HEK293 (cell line): ENCODE results near the gene STUB1.

ENCODE experiments used
- CTCF ChIP-seq: fragments of 450-650 bp; formaldehyde crosslinking; IDR thresholded peaks from 2 replicates; pipeline ENCODE4 v1.5.1; 2016; ENCODE audit warnings: missing biosample characterization, missing genetic modification characterization
- ELK4 ChIP-seq: IDR thresholded peaks from 2 replicates; pipeline ENCODE4 v1.6.1; 2011; ENCODE audit warnings: mild to moderate bottlenecking, low read depth, low read length, borderline replicate concordance
- HIC1 ChIP-seq: fragments of 450-650 bp; formaldehyde crosslinking; IDR thresholded peaks from 2 replicates; pipeline ENCODE4 v1.5.1; 2016; ENCODE audit warnings: missing biosample characterization, missing genetic modification characterization
- HOXA7 ChIP-seq: sonication (generic); formaldehyde crosslinking; IDR thresholded peaks from 2 replicates; pipeline ENCODE4 v1.8.1; 2022; ENCODE audit warnings: missing genetic modification reagents, borderline replicate concordance
- HOXD13 ChIP-seq: sonication (generic); formaldehyde crosslinking; IDR thresholded peaks from 2 replicates; pipeline ENCODE4 v1.8.0; 2022; ENCODE audit warnings: missing genetic modification reagents, borderline replicate concordance
- INSM2 ChIP-seq: fragments of 450-650 bp; formaldehyde crosslinking; IDR thresholded peaks from 2 replicates; pipeline ENCODE4 v1.5.1; 2016; ENCODE audit warnings: missing biosample characterization, missing genetic modification characterization
- KLF16 ChIP-seq: fragments of 450-650 bp; formaldehyde crosslinking; IDR thresholded peaks from 2 replicates; pipeline ENCODE4 v1.5.1; 2017; ENCODE audit warnings: missing biosample characterization, missing genetic modification characterization
- SETDB1 ChIP-seq: IDR thresholded peaks from one replicate; pipeline ENCODE4 v1.6.1; 2017; ENCODE audit warnings: mild to moderate bottlenecking, low read length, moderate library complexity, mixed read lengths; ENCODE audit not compliant: insufficient read length
- TRIM28 ChIP-seq: IDR thresholded peaks from 2 replicates; pipeline ENCODE4 v1.6.1; 2011; ENCODE audit warnings: low read length, control low read depth, borderline replicate concordance
- YY1 ChIP-seq: fragments of 450-650 bp; formaldehyde crosslinking; IDR thresholded peaks from 2 replicates; pipeline ENCODE4 v1.5.1; 2018; ENCODE audit warnings: missing biosample characterization, missing genetic modification characterization
- YY2 ChIP-seq: fragments of 450-650 bp; formaldehyde crosslinking; IDR thresholded peaks from 2 replicates; pipeline ENCODE4 v1.5.1; 2016; ENCODE audit warnings: missing biosample characterization, missing genetic modification characterization
- ZBTB17 ChIP-seq: fragments of 450-650 bp; formaldehyde crosslinking; IDR thresholded peaks from 2 replicates; pipeline ENCODE4 v1.5.1; 2016; ENCODE audit warnings: missing biosample characterization, missing genetic modification characterization
- ZBTB7A ChIP-seq: fragments of 450-650 bp; formaldehyde crosslinking; IDR thresholded peaks from 2 replicates; pipeline ENCODE4 v1.5.1; 2016; ENCODE audit warnings: low read depth, missing biosample characterization, missing genetic modification characterization
- ZFHX2 ChIP-seq: fragments of 450-650 bp; formaldehyde crosslinking; conservative IDR thresholded peaks from 2 replicates; pipeline ENCODE4 v1.5.1; 2016; ENCODE audit warnings: missing biosample characterization, missing genetic modification characterization
- ZFP41 ChIP-seq: fragments of 450-650 bp; formaldehyde crosslinking; IDR thresholded peaks from 2 replicates; pipeline ENCODE4 v1.5.1; 2016; ENCODE audit warnings: missing biosample characterization, missing genetic modification characterization, borderline replicate concordance
- ZNF138 ChIP-seq: fragments of 450-650 bp; formaldehyde crosslinking; IDR thresholded peaks from 2 replicates; pipeline ENCODE4 v1.5.1; 2016; ENCODE audit warnings: missing biosample characterization, missing genetic modification characterization, borderline replicate concordance
- ZNF239 ChIP-seq: fragments of 450-650 bp; formaldehyde crosslinking; IDR thresholded peaks from 2 replicates; pipeline ENCODE4 v1.5.1; 2016; ENCODE audit warnings: missing biosample characterization, missing genetic modification characterization
- ZNF366 ChIP-seq: fragments of 450-650 bp; formaldehyde crosslinking; conservative IDR thresholded peaks from 2 replicates; pipeline ENCODE4 v1.5.1; 2016; ENCODE audit warnings: missing biosample characterization, missing genetic modification characterization
- ZNF394 ChIP-seq: fragments of 450-650 bp; formaldehyde crosslinking; IDR thresholded peaks from 2 replicates; pipeline ENCODE4 v1.5.1; 2016; ENCODE audit warnings: missing biosample characterization, missing genetic modification characterization, mild to moderate bottlenecking, moderate library complexity, borderline replicate concordance
- ZNF398 ChIP-seq: fragments of 450-650 bp; formaldehyde crosslinking; IDR thresholded peaks from 2 replicates; pipeline ENCODE4 v1.5.1; 2017; ENCODE audit warnings: missing biosample characterization, missing genetic modification characterization
- ZNF513 ChIP-seq: fragments of 450-650 bp; IDR thresholded peaks from 2 replicates; pipeline ENCODE4 v1.5.1; 2018; ENCODE audit warnings: missing biosample characterization, missing genetic modification characterization
- ZNF544 ChIP-seq: fragments of 450-650 bp; formaldehyde crosslinking; IDR thresholded peaks from 2 replicates; pipeline ENCODE4 v1.5.0; 2017; ENCODE audit warnings: missing biosample characterization, missing genetic modification characterization
- ZNF623 ChIP-seq: fragments of 450-650 bp; formaldehyde crosslinking; IDR thresholded peaks from 2 replicates; pipeline ENCODE4 v1.5.1; 2016; ENCODE audit warnings: missing biosample characterization, missing genetic modification characterization
- ZNF629 ChIP-seq: fragments of 450-650 bp; formaldehyde crosslinking; IDR thresholded peaks from 2 replicates; pipeline ENCODE4 v1.5.1; 2017; ENCODE audit warnings: missing biosample characterization, missing genetic modification characterization
- ZNF639 ChIP-seq: fragments of 450-650 bp; formaldehyde crosslinking; IDR thresholded peaks from 2 replicates; pipeline ENCODE4 v1.5.1; 2016; ENCODE audit warnings: missing biosample characterization, missing genetic modification characterization
- ZNF768 ChIP-seq: fragments of 450-650 bp; formaldehyde crosslinking; IDR thresholded peaks from 2 replicates; pipeline ENCODE4 v1.5.1; 2018; ENCODE audit warnings: missing biosample characterization, mild to moderate bottlenecking, missing genetic modification characterization
- ZNF785 ChIP-seq: fragments of 450-650 bp; formaldehyde crosslinking; IDR thresholded peaks from 2 replicates; pipeline ENCODE4 v1.5.1; 2016; ENCODE audit warnings: missing biosample characterization, missing genetic modification characterization
- ZNF830 ChIP-seq: fragments of 450-650 bp; IDR thresholded peaks from 2 replicates; pipeline ENCODE4 v1.5.0; 2018; ENCODE audit warnings: missing biosample characterization, missing genetic modification characterization, low read depth, mild to moderate bottlenecking, moderate library complexity
- ZSCAN23 ChIP-seq: fragments of 450-650 bp; formaldehyde crosslinking; IDR thresholded peaks from 2 replicates; pipeline ENCODE4 v1.5.1; 2016; ENCODE audit warnings: missing biosample characterization, missing genetic modification characterization

STUB1 gene

GRCh38 chr16:727291-727977 lies 47.2 kb downstream of the STUB1 start (continued):
- TF ChIP-seq ZNF398 (tag by site-specific recombination) (no peak), ZNF639 (tag by site-specific recombination) (no peak), ZNF138 (no peak), KLF16 (tag by site-specific recombination) (no peak), CTCF (no peak), SETDB1 (no peak), INSM2 (tag by site-specific recombination) (no peak), ZNF830 (no peak), ZNF513 (tag by site-specific recombination) (no peak), ZFP41 (tag by site-specific recombination) (no peak), YY1 (tag by site-specific recombination) (0 out of 2 replicates have a peak, but pooled peaks have one; percentile 8), ZBTB17 (tag by site-specific recombination) (no peak), ZNF239 (no peak), YY2 (tag by site-specific recombination) (no peak), ZNF629 (peak; percentile 44; the same call in 1 of the 2 replicates), ZFHX2 (tag by site-specific recombination) (no peak), ELK4 (no peak), ZNF544 (tag by site-specific recombination) (no peak), ZBTB7A (tag by site-specific recombination) (no peak), ZNF394 (tag by site-specific recombination) (no peak), ZNF785 (tag by site-specific recombination) (no peak), TRIM28 (no peak), HIC1 (tag by site-specific recombination) (peak; percentile 55; the same call in 1 of the 2 replicates), HOXD13 (CRISPR knock-in tag) (no peak), ZNF623 (tag by site-specific recombination) (no peak), ZNF768 (tag by site-specific recombination) (no peak), ZSCAN23 (no peak), HOXA7 (CRISPR knock-in tag) (no peak), ZNF366 (no peak)
